Measurements from ENCODE around the gene CACNA2D1.

Gene CACNA2D1

GRCh38 chr7:82446897-82447296, 3.3 kb upstream of the CACNA2D1 start:
- Histone ChIP-seq H3K9ac (ENCODE audit: low read depth, low read length, poor library complexity) (no peak overlapping the region), H2BK15ac (ENCODE audit: low read length) (no peak overlapping the region), H2BK12ac (ENCODE audit: low read length) (no peak overlapping the region), H2BK120ac (ENCODE audit: low read depth, low read length) (no peak overlapping the region), H3K27me3 (ENCODE audit: control insufficient read depth in 3 of 3, insufficient read depth in 3 of 3, low read depth in 1 of 3, low read length in 3 of 3) (peaks cover 3 to 59% (median 8%) of the 10 kb centered on the region in 3 experiments), H3K9me3 (replicated peaks in 1 of 2; ENCODE audit: control insufficient read depth in 2 of 2, insufficient read depth in 1 of 2, low read depth in 1 of 2, low read length in 2 of 2) (no peaks in the 10 kb centered on the region), H3K23ac (ENCODE audit: low read depth, low read length, poor library complexity) (no peak overlapping the region), H3K4me1 (ENCODE audit: control insufficient read depth in 2 of 2, insufficient read depth in 1 of 2, low read depth in 1 of 2, low read length in 2 of 2) (peaks cover 2 to 5% of the 10 kb centered on the region in 2 donors), H3K36me3 (replicated peaks in 1 of 2; ENCODE audit: control insufficient read depth in 2 of 2, insufficient read depth in 2 of 2, low read length in 2 of 2) (no peaks in the 10 kb centered on the region), H4K8ac (ENCODE audit: low read depth, low read length) (no peak overlapping the region), H3K27ac (replicated peaks; ENCODE audit: low read length) (no peak overlapping the region), H3K4me3 (ENCODE audit: low read length in 2 of 2) (no peak overlapping the region), H3K4ac (ENCODE audit: low read length) (no peak overlapping the region), H3K18ac (ENCODE audit: low read length) (no peak overlapping the region), H3K79me1 (ENCODE audit: low read depth, low read length) (peaks cover 2% of the 10 kb centered on the region), H2AFZ (ENCODE audit: low read length) (no peak overlapping the region), H3K4me2 (ENCODE audit: insufficient read depth, low read length, poor library complexity, severe bottlenecking) (no peak overlapping the region), H3K14ac (ENCODE audit: low read length) (no peak overlapping the region), H4K91ac (ENCODE audit: low read depth, low read length, poor library complexity) (no peak overlapping the region), H2AK5ac (ENCODE audit: low read depth, low read length) (no peak overlapping the region), H2BK5ac (ENCODE audit: low read length) (no peak overlapping the region)
- DNase-seq (ENCODE audit: low spot score): no peak

- no peak overlapping the region for H3K27ac ChIP-seq (replicated peaks; ENCODE audit: low read length)
- no peak overlapping the region for H3K4me2 ChIP-seq (ENCODE audit: insufficient read depth, low read length, poor library complexity, severe bottlenecking)
- no peak overlapping the region for H3K23ac ChIP-seq (ENCODE audit: low read depth, low read length, poor library complexity)
- no CpG with 5 or more reads among the region's 3 CpGs for WGBS, 2 donors (ENCODE audit: extremely low coverage in 2 of 2, insufficient read length in 2 of 2, insufficient replicate concordance in 1 of 2)
- H3K9ac ChIP-seq (ENCODE audit: low read depth, low read length, poor library complexity): no peak overlapping the region
- H3K36me3 ChIP-seq (replicated peaks in 1 of 2; ENCODE audit: control insufficient read depth in 2 of 2, insufficient read depth in 2 of 2, low read length in 2 of 2): no peaks in the 10 kb centered on the region
- peaks cover 3 to 69% (median 9%) of the 10 kb centered on the region in 3 experiments for H3K27me3 ChIP-seq (ENCODE audit: control insufficient read depth in 3 of 3, insufficient read depth in 3 of 3, low read depth in 1 of 3, low read length in 3 of 3)
- no peak overlapping the region for H2AK5ac ChIP-seq (ENCODE audit: low read depth, low read length)
- no peak overlapping the region for H3K4me3 ChIP-seq (ENCODE audit: low read length in 2 of 2)
- peaks cover 2 to 5% of the 10 kb centered on the region in 2 donors for H3K4me1 ChIP-seq (ENCODE audit: control insufficient read depth in 2 of 2, insufficient read depth in 1 of 2, low read depth in 1 of 2, low read length in 2 of 2)
- no peaks in the 10 kb centered on the region for H3K9me3 ChIP-seq (replicated peaks in 1 of 2; ENCODE audit: control insufficient read depth in 2 of 2, insufficient read depth in 1 of 2, low read depth in 1 of 2, low read length in 2 of 2)
- peaks cover 2% of the 10 kb centered on the region for H3K79me1 ChIP-seq (ENCODE audit: low read depth, low read length)
- H3K4ac ChIP-seq (ENCODE audit: low read length): no peak overlapping the region
- H4K8ac ChIP-seq (ENCODE audit: low read depth, low read length): no peak overlapping the region
- H4K91ac ChIP-seq (ENCODE audit: low read depth, low read length, poor library complexity): no peak overlapping the region
- H2AFZ ChIP-seq (ENCODE audit: low read length): no peak overlapping the region
- H2BK15ac ChIP-seq (ENCODE audit: low read length): no peak overlapping the region
- H3K14ac ChIP-seq (ENCODE audit: low read length): no peak overlapping the region
- DNase-seq (ENCODE audit: low spot score): peak; percentile 29
- no peak overlapping the region for H3K18ac ChIP-seq (ENCODE audit: low read length)
- no peak overlapping the region for H2BK5ac ChIP-seq (ENCODE audit: low read length)
- H2BK12ac ChIP-seq (ENCODE audit: low read length): no peak overlapping the region
- no peak overlapping the region for H2BK120ac ChIP-seq (ENCODE audit: low read depth, low read length)
These were observed 1.7 kb upstream of the CACNA2D1 start for GRCh38 chr7:82445271-82445670.

GRCh38 chr7:82444220-82444909, 788 bp upstream of the CACNA2D1 start:
- H2AK5ac ChIP-seq (ENCODE audit: low read depth, low read length): no peak overlapping the region
- H2BK15ac ChIP-seq (ENCODE audit: low read length): no peak overlapping the region
- peak overlapping the region; percentile 66 to 84 for H3K4me3 ChIP-seq (ENCODE audit: low read length in 2 of 2)
- no peaks in the 10 kb centered on the region for H3K9me3 ChIP-seq (replicated peaks in 1 of 2; ENCODE audit: control insufficient read depth in 2 of 2, insufficient read depth in 1 of 2, low read depth in 1 of 2, low read length in 2 of 2)
- H2BK120ac ChIP-seq (ENCODE audit: low read depth, low read length): no peak overlapping the region
- no peak overlapping the region for H3K27ac ChIP-seq (replicated peaks; ENCODE audit: low read length)
- no peak overlapping the region for H4K8ac ChIP-seq (ENCODE audit: low read depth, low read length)
- peak overlapping the region; percentile 17 for H3K18ac ChIP-seq (ENCODE audit: low read length)
- no CpG with 5 or more reads among the region's 22 CpGs for WGBS, 2 donors (ENCODE audit: extremely low coverage in 2 of 2, insufficient read length in 2 of 2, insufficient replicate concordance in 1 of 2)
- H3K27me3 ChIP-seq (ENCODE audit: control insufficient read depth in 3 of 3, insufficient read depth in 3 of 3, low read depth in 1 of 3, low read length in 3 of 3): peaks cover 3 to 62% (median 9%) of the 10 kb centered on the region in 3 experiments
- H3K4ac ChIP-seq (ENCODE audit: low read length): no peak overlapping the region
- peak overlapping the region; percentile 100 for H2AFZ ChIP-seq (ENCODE audit: low read length)
- no peak overlapping the region for H2BK12ac ChIP-seq (ENCODE audit: low read length)
- H3K36me3 ChIP-seq (replicated peaks in 1 of 2; ENCODE audit: control insufficient read depth in 2 of 2, insufficient read depth in 2 of 2, low read length in 2 of 2): no peaks in the 10 kb centered on the region
- H2BK5ac ChIP-seq (ENCODE audit: low read length): no peak overlapping the region
- H3K9ac ChIP-seq (ENCODE audit: low read depth, low read length, poor library complexity): no peak overlapping the region
- H3K23ac ChIP-seq (ENCODE audit: low read depth, low read length, poor library complexity): no peak overlapping the region
- H4K91ac ChIP-seq (ENCODE audit: low read depth, low read length, poor library complexity): no peak overlapping the region
- peak; percentile 33 for DNase-seq (ENCODE audit: low spot score)
- H3K4me2 ChIP-seq (ENCODE audit: insufficient read depth, low read length, poor library complexity, severe bottlenecking): peak overlapping the region; percentile 100
- peaks cover 2 to 5% of the 10 kb centered on the region in 2 donors for H3K4me1 ChIP-seq (ENCODE audit: control insufficient read depth in 2 of 2, insufficient read depth in 1 of 2, low read depth in 1 of 2, low read length in 2 of 2)
- peaks cover 2% of the 10 kb centered on the region for H3K79me1 ChIP-seq (ENCODE audit: low read depth, low read length)
- no peak overlapping the region for H3K14ac ChIP-seq (ENCODE audit: low read length)

GRCh38 chr7:82443036-82443546, 486 bp downstream of the CACNA2D1 start:
- H2AK5ac ChIP-seq (ENCODE audit: low read depth, low read length): no peak overlapping the region
- H4K8ac ChIP-seq (ENCODE audit: low read depth, low read length): no peak overlapping the region
- H3K27me3 ChIP-seq (ENCODE audit: control insufficient read depth in 3 of 3, insufficient read depth in 3 of 3, low read depth in 1 of 3, low read length in 3 of 3): peaks cover 3 to 62% (median 9%) of the 10 kb centered on the region in 3 experiments
- peak overlapping the region; percentile 100 for H2AFZ ChIP-seq (ENCODE audit: low read length)
- H3K79me1 ChIP-seq (ENCODE audit: low read depth, low read length): peaks cover 2% of the 10 kb centered on the region
- H3K4me3 ChIP-seq (ENCODE audit: low read length in 2 of 2): peak overlapping the region; percentile 66 to 84
- peak overlapping the region; percentile 53 for H2BK5ac ChIP-seq (ENCODE audit: low read length)
- H3K14ac ChIP-seq (ENCODE audit: low read length): peak overlapping the region; percentile 21
- H3K4me2 ChIP-seq (ENCODE audit: insufficient read depth, low read length, poor library complexity, severe bottlenecking): peak overlapping the region; percentile 100
- peak; percentile 41 for DNase-seq (ENCODE audit: low spot score)
- no peak overlapping the region for H4K91ac ChIP-seq (ENCODE audit: low read depth, low read length, poor library complexity)
- H3K18ac ChIP-seq (ENCODE audit: low read length): peak overlapping the region; percentile 96
- H3K36me3 ChIP-seq (replicated peaks in 1 of 2; ENCODE audit: control insufficient read depth in 2 of 2, insufficient read depth in 2 of 2, low read length in 2 of 2): no peaks in the 10 kb centered on the region
- H3K4ac ChIP-seq (ENCODE audit: low read length): no peak overlapping the region
- WGBS, 2 donors (ENCODE audit: extremely low coverage in 2 of 2, insufficient read length in 2 of 2, insufficient replicate concordance in 1 of 2): no CpG with 5 or more reads among the region's 64 CpGs
- peaks cover 2 to 5% of the 10 kb centered on the region in 2 donors for H3K4me1 ChIP-seq (ENCODE audit: control insufficient read depth in 2 of 2, insufficient read depth in 1 of 2, low read depth in 1 of 2, low read length in 2 of 2)
- peak overlapping the region; percentile 84 for H3K9ac ChIP-seq (ENCODE audit: low read depth, low read length, poor library complexity)
- H3K23ac ChIP-seq (ENCODE audit: low read depth, low read length, poor library complexity): peak overlapping the region; percentile 55
- H2BK15ac ChIP-seq (ENCODE audit: low read length): peak overlapping the region; percentile 92
- no peak overlapping the region for H2BK120ac ChIP-seq (ENCODE audit: low read depth, low read length)
- no peak overlapping the region for H2BK12ac ChIP-seq (ENCODE audit: low read length)
- H3K9me3 ChIP-seq (replicated peaks in 1 of 2; ENCODE audit: control insufficient read depth in 2 of 2, insufficient read depth in 1 of 2, low read depth in 1 of 2, low read length in 2 of 2): no peaks in the 10 kb centered on the region
- H3K27ac ChIP-seq (replicated peaks; ENCODE audit: low read length): no peak overlapping the region
